GM18519 (cell line): ENCODE measurements around the gene COP1.
"Not testable (repeated sequence)": the region's sequence is repeated elsewhere in the genome, so short reads cannot be mapped to it uniquely, and the experiment has no call there.

Source experiments
- ATAC-seq: cut with Tn5 transposase; IDR thresholded peaks from one replicate; pipeline ENCODE4 v1.9.1; 2021; ENCODE audit warnings: mild to moderate bottlenecking, moderate library complexity; ENCODE audit not compliant: unreplicated experiment, low FRiP score

The COP1 gene

GRCh38 chr1:176141449-176141848, 65.6 kb downstream of the COP1 start:
- no peak for ATAC-seq

- no peak for ATAC-seq
These were observed 70.2 kb downstream of the COP1 start for GRCh38 chr1:176136891-176137290.

- no peak for ATAC-seq
These were observed 72.4 kb downstream of the COP1 start for GRCh38 chr1:176134666-176135065.

- ATAC-seq = no peak
These were observed 84.8 kb downstream of the COP1 start for GRCh38 chr1:176122282-176122681.

GRCh38 chr1:176119549-176119948, 87.5 kb downstream of the COP1 start:
- peak; percentile 59 for ATAC-seq

GRCh38 chr1:176118985-176119384, 88.1 kb downstream of the COP1 start:
- ATAC-seq = no peak

GRCh38 chr1:176111835-176112234, 95.3 kb downstream of the COP1 start:
- no peak for ATAC-seq

- no peak for ATAC-seq
These were observed 96.9 kb downstream of the COP1 start for GRCh38 chr1:176110203-176110602.

GRCh38 chr1:176102768-176103350, 104.2 kb downstream of the COP1 start:
- ATAC-seq = no peak

- no peak for ATAC-seq
These were observed 105.0 kb downstream of the COP1 start for GRCh38 chr1:176101951-176102642.

- ATAC-seq = no peak
These were observed 108.5 kb downstream of the COP1 start for GRCh38 chr1:176098560-176098959.

GRCh38 chr1:176096015-176096414, 111.1 kb downstream of the COP1 start:
- no peak for ATAC-seq

GRCh38 chr1:176090766-176091165, 116.3 kb downstream of the COP1 start:
- no peak for ATAC-seq

- not testable (repeated sequence) for ATAC-seq
These were observed 119.3 kb downstream of the COP1 start for GRCh38 chr1:176087746-176088145.

GRCh38 chr1:176073524-176074157, 133.4 kb downstream of the COP1 start:
- ATAC-seq = peak; percentile 89

GRCh38 chr1:176068901-176069300, 138.2 kb downstream of the COP1 start:
- ATAC-seq = no peak

- no peak for ATAC-seq
These were observed 138.8 kb downstream of the COP1 start for GRCh38 chr1:176068256-176068655.

GRCh38 chr1:176066709-176067108, 140.4 kb downstream of the COP1 start:
- no peak for ATAC-seq

- no peak for ATAC-seq
These were observed 148.4 kb downstream of the COP1 start for GRCh38 chr1:176058686-176059085.

GRCh38 chr1:176056312-176056711, 150.8 kb downstream of the COP1 start:
- no peak for ATAC-seq

GRCh38 chr1:176055398-176055797, 151.7 kb downstream of the COP1 start:
- no peak for ATAC-seq
